ENCODE data around the gene CCDC34. TPM values are rescaled to one million over a fixed set of nuclear protein-coding genes. Genes with fewer than 3 reads are reported as not detected.

Gene CCDC34
- total RNA-seq, 2 donors from 2014 or later: 2.6 TPM; not detected in 1

DNA sequence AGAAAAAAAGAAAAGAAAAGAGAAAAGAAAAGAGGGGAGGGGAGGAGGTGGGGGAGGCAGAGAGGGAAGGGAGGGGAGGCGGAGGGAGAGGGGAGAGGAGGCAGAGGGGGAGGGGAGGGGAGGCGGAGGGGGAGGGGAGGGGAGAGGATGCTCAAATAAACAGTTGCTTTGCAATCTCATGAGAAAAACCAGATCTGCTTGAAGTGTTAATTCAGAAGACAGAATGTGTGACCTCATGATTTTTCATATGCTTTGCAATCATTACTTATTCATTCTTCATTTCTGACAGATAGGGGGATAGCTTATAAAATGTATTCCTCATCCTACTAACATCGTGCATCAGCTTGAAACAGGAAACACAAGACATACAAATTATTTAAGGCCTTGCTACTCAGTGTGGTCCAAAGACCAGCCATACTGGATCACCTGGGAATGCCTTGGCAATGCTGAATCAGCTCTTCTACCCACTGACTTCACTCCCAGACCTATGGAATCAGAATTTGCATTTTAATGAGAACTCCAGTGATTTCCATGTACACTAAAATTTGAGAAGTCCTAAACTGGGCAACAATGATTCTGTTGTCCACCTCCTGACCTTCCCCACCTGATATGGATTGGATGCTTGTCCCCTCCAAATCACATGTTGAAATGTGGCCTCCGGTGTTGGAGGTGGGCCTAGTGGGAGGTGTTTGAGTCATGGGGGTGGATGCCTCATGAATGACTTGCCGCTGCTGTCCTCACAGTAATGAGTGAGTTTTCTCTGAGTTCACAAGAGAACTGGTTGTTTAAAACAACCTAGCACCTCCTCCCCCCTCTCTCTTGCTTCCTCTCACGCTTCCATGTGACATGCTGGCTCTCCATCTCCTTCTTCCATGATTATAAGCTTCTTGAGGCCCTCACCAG lies 69.2 kb downstream of the CCDC34 start:
- TF ChIP-seq, protein P1, sequence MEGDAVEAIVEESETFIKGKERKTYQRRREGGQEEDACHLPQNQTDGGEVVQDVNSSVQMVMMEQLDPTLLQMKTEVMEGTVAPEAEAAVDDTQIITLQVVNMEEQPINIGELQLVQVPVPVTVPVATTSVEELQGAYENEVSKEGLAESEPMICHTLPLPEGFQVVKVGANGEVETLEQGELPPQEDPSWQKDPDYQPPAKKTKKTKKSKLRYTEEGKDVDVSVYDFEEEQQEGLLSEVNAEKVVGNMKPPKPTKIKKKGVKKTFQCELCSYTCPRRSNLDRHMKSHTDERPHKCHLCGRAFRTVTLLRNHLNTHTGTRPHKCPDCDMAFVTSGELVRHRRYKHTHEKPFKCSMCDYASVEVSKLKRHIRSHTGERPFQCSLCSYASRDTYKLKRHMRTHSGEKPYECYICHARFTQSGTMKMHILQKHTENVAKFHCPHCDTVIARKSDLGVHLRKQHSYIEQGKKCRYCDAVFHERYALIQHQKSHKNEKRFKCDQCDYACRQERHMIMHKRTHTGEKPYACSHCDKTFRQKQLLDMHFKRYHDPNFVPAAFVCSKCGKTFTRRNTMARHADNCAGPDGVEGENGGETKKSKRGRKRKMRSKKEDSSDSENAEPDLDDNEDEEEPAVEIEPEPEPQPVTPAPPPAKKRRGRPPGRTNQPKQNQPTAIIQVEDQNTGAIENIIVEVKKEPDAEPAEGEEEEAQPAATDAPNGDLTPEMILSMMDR (IDR thresholded peaks at IDR 0.05): no peak

DNA sequence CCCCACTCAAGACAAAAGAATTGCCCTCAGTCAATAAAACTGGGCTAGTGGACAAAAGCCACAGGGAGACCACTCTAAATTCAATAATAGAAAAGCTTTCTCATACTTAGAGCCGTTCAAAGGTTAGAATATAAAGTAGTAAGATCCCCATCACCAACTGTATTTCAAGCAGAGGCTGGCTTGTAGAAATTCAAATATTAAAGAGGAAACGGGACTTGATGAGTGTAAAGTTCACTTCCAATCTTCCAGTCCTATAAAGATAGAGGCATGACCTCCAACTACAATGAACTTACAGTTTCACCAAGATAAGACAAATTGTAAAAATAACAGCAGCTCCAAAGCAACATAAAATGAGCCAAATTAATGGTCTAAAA lies 70.4 kb downstream of the CCDC34 start:
- no peak for DNase-seq (ENCODE audit: low spot score)
- H3K9me3 ChIP-seq: no peaks in the 10 kb centered on the region
- no peak overlapping the region for H3K4me3 ChIP-seq
- TF ChIP-seq, protein P1 (IDR thresholded peaks at IDR 0.05): no peak
- H3K27me3 ChIP-seq: no peaks in the 10 kb centered on the region
- H3K4me1 ChIP-seq: no peaks in the 10 kb centered on the region
- no peak overlapping the region for H3K27ac ChIP-seq
- no peaks in the 10 kb centered on the region for H3K36me3 ChIP-seq

More for the DNA sequence above, 69.2 kb downstream of the CCDC34 start:
- no peaks in the 10 kb centered on the region for H3K27me3 ChIP-seq
- DNase-seq (ENCODE audit: low spot score): no peak
- no peaks in the 10 kb centered on the region for H3K4me1 ChIP-seq
- no peaks in the 10 kb centered on the region for H3K9me3 ChIP-seq
- no peak overlapping the region for H3K27ac ChIP-seq
- no peak overlapping the region for H3K4me3 ChIP-seq
- no peaks in the 10 kb centered on the region for H3K36me3 ChIP-seq

DNA sequence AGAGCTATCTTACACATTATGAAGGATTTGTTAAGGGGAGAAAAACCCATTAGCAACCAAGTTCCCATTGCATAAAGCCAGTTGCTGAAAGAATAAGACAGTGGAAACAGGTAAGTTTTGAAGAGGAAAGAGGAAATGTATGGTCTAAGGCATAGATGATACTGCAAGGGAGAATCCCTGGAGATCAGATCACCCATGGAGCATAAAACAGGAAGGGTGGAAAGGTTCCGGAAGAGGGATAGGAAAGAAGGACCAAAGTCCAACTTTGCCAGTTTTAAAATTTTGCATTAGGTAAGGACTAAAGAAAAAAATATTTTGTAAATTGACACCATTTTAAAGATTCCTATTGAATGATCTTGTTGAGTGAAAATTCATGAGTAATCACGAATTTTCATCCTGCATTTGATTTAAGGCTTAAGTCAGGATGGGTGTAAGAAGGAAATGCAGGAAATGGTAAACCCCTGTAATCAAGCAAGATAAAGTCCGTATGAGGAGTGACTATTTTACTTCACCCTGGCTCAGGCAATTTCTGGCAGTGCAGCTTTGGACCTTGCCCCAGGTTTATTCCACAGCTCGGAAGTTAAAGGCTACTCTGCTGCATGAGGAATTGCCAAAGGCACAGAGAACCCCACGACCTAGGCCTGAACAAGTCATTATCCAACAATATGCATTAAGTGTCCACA lies 70.9 kb downstream of the CCDC34 start:
- H3K27ac ChIP-seq: no peak overlapping the region
- H3K4me3 ChIP-seq: no peak overlapping the region
- no peak for DNase-seq (ENCODE audit: low spot score)

DNA sequence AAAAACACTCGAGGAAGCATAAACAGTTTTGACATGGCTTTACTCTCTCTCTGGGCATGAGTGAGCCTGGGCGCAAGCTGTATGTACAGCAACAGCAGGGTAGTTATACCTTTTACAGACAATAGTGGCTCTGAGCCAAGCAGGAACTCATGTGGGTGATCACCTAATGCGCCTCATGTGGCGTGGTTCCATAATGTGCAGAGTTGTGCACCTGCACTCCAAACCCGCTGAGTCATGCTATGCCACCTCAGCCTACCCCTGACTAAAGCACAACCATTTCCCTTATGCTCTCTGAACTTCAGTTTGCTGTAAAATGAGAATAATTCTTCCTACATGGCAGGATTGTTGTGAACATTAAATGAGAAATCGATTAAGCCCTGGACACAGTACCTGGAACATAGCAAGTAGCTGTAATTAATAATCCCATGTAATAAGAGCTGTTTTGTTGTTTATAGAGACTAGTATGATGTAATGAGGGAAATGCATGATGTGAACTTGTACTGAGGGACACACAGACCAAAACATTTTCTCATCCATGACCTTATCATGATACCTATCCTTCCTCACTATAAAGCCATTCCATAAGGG lies 71.6 kb downstream of the CCDC34 start:
- Histone ChIP-seq H3K27me3 (no peaks in the 10 kb centered on the region), H3K9me3 (no peaks in the 10 kb centered on the region), H3K4me1 (no peaks in the 10 kb centered on the region), H3K27ac (no peak overlapping the region), H3K36me3 (no peaks in the 10 kb centered on the region), H3K4me3 (no peak overlapping the region)
- TF ChIP-seq, protein P1 (IDR thresholded peaks at IDR 0.05): no peak
- no peak for DNase-seq (ENCODE audit: low spot score)

More for the DNA sequence above, 70.9 kb downstream of the CCDC34 start:
- Histone ChIP-seq H3K36me3 (no peaks in the 10 kb centered on the region), H3K4me1 (no peaks in the 10 kb centered on the region), H3K27me3 (no peaks in the 10 kb centered on the region), H3K9me3 (no peaks in the 10 kb centered on the region)
- TF ChIP-seq, protein P1 (IDR thresholded peaks at IDR 0.05): no peak

DNA sequence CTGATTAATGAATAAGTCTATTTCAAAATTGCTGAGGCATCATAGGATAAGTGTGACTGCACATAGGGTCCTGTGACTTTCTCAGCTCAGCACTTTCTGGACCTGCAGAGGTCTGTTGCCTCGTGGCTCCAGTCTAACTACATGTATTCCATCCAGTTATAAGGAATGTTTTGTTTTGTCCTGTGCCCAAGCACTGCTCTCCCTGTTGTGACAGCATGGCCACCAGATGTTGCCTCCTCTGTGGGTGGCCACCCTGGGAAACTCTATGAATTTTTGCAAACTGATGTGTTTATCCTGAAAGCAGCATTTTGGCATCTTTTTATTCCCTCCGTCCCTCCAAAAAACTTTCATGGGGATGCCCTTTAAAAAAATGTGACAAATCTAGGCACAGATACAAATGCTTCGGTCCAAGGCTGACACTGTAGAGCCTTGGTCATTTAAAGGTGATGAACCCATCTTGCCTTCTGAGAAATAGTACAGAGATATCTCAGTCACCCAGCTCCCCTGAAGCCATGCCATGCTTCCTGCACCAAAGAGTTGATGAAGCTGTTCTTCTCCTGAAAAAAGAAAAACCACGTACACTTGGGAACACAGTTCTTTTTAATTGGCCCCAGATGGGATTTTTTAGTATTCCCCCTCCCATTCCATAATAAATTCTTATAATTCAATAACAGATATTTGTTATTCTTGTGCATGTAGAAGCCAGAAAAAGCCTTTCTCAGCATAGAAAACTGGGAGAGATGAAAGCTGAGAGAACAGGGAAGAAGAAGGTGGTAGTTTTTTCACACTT lies 72.6 kb downstream of the CCDC34 start:
- Histone ChIP-seq H3K9me3 (no peaks in the 10 kb centered on the region), H3K4me1 (no peaks in the 10 kb centered on the region), H3K4me3 (no peak overlapping the region), H3K36me3 (no peaks in the 10 kb centered on the region), H3K27ac (no peak overlapping the region), H3K27me3 (no peaks in the 10 kb centered on the region)
- DNase-seq (ENCODE audit: low spot score): no peak
- TF ChIP-seq, protein P1 (IDR thresholded peaks at IDR 0.05): no peak

Measured in right atrium auricular region (tissue), 2 donors.